ENCODE data around the gene CCDC33.

DNA sequence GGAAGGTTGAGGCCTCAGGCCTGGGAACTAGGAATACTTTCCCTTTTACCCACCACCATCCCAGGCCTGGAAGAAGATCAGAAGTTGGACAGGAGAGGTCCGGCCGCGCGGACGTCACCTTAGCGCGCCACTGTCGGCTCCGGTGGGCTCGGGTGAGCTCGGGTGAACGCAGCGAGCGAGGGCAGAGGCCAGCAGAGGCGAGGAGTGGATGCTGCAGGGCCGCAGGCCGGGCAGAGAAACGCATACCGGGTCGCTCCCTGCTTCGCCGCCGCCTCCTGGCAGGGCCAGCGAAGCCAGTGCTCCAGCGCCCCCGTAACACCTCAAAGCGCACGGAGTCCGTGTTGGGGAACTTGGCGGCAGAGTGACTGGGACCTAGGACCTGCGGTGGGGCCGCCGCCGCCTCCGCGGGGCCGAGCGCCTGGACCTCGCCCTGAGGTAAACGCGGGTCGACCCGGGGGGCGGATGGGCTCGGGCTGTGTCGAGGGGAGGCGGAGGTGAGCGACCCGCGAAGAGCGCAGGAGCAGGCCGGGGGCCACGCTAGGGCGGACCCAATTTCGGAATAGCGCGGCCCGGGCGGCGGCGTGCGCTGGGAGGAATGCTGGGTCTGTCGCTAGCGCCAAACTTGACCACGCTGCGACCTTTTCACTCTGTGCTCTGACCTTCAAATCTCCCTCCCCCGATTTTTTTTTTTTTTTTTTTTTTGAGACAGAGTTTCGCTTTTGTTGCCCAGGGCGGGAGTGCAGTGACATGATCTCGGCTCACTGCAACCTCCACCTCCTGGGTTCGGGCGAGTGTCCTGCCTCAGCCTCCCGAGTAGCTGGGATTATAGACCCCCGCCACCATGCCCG is 129.7 kb downstream of the CCDC33 start:
- TF ChIP-seq, protein P1, sequence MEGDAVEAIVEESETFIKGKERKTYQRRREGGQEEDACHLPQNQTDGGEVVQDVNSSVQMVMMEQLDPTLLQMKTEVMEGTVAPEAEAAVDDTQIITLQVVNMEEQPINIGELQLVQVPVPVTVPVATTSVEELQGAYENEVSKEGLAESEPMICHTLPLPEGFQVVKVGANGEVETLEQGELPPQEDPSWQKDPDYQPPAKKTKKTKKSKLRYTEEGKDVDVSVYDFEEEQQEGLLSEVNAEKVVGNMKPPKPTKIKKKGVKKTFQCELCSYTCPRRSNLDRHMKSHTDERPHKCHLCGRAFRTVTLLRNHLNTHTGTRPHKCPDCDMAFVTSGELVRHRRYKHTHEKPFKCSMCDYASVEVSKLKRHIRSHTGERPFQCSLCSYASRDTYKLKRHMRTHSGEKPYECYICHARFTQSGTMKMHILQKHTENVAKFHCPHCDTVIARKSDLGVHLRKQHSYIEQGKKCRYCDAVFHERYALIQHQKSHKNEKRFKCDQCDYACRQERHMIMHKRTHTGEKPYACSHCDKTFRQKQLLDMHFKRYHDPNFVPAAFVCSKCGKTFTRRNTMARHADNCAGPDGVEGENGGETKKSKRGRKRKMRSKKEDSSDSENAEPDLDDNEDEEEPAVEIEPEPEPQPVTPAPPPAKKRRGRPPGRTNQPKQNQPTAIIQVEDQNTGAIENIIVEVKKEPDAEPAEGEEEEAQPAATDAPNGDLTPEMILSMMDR (IDR thresholded peaks at IDR 0.05): no peak
- TF ChIP-seq ZFX (IDR thresholded peaks at IDR 0.05; ENCODE audit: borderline replicate concordance): no peak
